ENCODE data around the gene TMPRSS9.
"Not testable (repeated sequence)": the region's sequence is repeated elsewhere in the genome, so short reads cannot be mapped to it uniquely, and the experiment has no call there.

The TMPRSS9 gene

GRCh38 chr19:2416321-2417097, 56.4 kb downstream of the TMPRSS9 start:
- no peak for DNase-seq

- not testable (repeated sequence) for DNase-seq
Observed at GRCh38 chr19:2417436-2417835, 57.4 kb downstream of the TMPRSS9 start.

- no peak for DNase-seq
Observed at GRCh38 chr19:2417881-2418406, 57.9 kb downstream of the TMPRSS9 start.

GRCh38 chr19:2419754-2420153, 59.7 kb downstream of the TMPRSS9 start:
- no peak for DNase-seq

GRCh38 chr19:2420490-2420889, 60.4 kb downstream of the TMPRSS9 start:
- DNase-seq = no peak

GRCh38 chr19:2421581-2422306, 61.7 kb downstream of the TMPRSS9 start:
- no peak for DNase-seq

GRCh38 chr19:2423071-2423914, 63.2 kb downstream of the TMPRSS9 start:
- DNase-seq = no peak

- DNase-seq = no peak
Observed at GRCh38 chr19:2423915-2424685, 64.0 kb downstream of the TMPRSS9 start.

- DNase-seq = peak in 12 of 56 donors; percentile 6 to 53 (median 15)
Observed at GRCh38 chr19:2424686-2425621, 64.9 kb downstream of the TMPRSS9 start.

- DNase-seq = no peak
Observed at GRCh38 chr19:2425622-2426581, 65.8 kb downstream of the TMPRSS9 start.

GRCh38 chr19:2426611-2427428, 66.8 kb downstream of the TMPRSS9 start:
- DNase-seq = peak in 12 of 56 donors; percentile 35 to 54 (median 44)

GRCh38 chr19:2427429-2428320, 67.6 kb downstream of the TMPRSS9 start, which contains the start of gene TIMM13:
Gene TIMM13 (minus strand): TSS chr19:2427586. CDS start chr19:2427533, 53 bp downstream.
- peak; percentile 55 to 100 (median 95) for DNase-seq

GRCh38 chr19:2428321-2428690, 68.2 kb downstream of the TMPRSS9 start:
- peak in 16 of 56 donors; percentile 12 to 47 (median 30) for DNase-seq

- no peak for DNase-seq
Observed at GRCh38 chr19:2428756-2429711, 69.0 kb downstream of the TMPRSS9 start.

All from nucleus accumbens (tissue), 56 donors.